Activated CD4-positive, CD25-positive, alpha-beta regulatory T cell (primary cell): ENCODE results near the gene SEC24C.
"Not testable (repeated sequence)": the region's sequence is repeated elsewhere in the genome, so short reads cannot be mapped to it uniquely, and the experiment has no call there.

Experiments used
- DNase-seq, 4 experiments: peaks; one replicate each; lab custom pipeline; 2025; lab: John Stamatoyannopoulos, UW

Gene SEC24C

GRCh38 chr10:73791871-73792400, 47.8 kb downstream of the SEC24C start:
- no peak for DNase-seq

GRCh38 chr10:73793456-73793855, 49.3 kb downstream of the SEC24C start:
- no peak for DNase-seq

GRCh38 chr10:73795491-73795890, 51.3 kb downstream of the SEC24C start:
- not testable (repeated sequence) for DNase-seq

GRCh38 chr10:73796035-73796434, 51.9 kb downstream of the SEC24C start:
- DNase-seq = not testable (repeated sequence)

DNA sequence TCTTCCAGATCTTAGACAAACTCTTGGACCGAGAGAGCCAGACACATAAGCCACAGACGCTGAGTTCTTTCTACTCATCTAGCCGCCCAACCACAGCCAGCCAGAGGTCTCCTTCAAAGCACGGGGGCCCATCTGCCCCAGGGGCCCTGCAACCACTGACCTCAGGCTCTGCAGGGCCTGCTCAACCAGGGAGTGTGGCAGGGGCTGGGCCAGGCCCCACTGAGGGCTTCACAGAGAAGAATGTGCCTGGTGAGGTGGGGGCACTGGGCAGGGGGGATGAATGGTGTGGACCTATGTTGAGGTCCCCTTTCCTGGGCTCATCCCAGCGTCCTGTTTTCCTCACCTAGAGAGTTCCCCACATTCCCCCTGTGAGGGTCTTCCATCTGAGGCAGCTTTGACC, 52.6 kb downstream of the SEC24C start:
- DNase-seq = no peak

GRCh38 chr10:73797324-73798025, 53.3 kb downstream of the SEC24C start:
- DNase-seq = no peak

DNA sequence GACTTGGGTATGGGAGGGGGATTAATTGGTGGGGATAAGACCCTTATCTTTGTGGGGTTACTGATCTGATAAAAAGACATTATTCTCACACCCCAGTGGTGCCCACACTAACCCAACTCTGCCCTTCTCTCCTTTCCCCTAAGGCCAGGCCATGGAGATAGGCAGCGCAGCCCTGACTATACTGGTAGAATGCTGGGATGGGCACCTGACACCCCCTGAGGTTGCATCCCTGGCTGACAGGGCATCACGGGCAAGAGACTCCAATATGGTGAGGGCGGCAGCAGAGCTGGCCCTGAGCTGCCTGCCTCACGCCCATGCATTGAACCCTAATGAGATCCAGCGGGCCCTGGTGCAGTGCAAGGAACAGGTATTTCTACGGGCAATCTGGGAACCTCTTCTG, 53.9 kb downstream of the SEC24C start:
- DNase-seq = no peak

DNA sequence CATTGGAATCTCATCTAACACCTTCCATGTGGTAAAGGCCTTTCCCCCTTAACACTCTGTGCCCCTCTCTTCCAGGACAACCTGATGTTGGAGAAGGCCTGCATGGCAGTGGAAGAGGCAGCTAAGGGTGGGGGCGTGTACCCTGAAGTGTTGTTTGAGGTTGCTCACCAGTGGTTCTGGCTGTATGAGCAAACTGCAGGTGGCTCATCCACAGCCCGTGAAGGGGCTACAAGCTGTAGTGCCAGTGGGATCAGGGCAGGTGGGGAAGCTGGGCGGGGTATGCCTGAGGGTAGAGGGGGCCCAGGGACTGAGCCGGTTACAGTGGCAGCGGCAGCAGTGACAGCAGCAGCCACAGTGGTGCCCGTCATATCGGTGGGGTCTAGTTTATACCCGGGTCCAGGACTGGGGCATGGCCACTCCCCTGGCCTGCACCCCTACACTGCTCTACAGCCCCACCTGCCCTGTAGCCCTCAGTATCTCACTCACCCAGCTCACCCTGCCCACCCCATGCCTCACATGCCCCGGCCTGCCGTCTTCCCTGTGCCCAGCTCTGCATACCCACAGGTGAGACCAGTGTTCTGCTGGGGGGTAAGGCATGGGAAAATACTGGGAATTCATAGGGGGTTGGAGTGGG, 54.9 kb downstream of the SEC24C start:
- DNase-seq = no peak

DNA sequence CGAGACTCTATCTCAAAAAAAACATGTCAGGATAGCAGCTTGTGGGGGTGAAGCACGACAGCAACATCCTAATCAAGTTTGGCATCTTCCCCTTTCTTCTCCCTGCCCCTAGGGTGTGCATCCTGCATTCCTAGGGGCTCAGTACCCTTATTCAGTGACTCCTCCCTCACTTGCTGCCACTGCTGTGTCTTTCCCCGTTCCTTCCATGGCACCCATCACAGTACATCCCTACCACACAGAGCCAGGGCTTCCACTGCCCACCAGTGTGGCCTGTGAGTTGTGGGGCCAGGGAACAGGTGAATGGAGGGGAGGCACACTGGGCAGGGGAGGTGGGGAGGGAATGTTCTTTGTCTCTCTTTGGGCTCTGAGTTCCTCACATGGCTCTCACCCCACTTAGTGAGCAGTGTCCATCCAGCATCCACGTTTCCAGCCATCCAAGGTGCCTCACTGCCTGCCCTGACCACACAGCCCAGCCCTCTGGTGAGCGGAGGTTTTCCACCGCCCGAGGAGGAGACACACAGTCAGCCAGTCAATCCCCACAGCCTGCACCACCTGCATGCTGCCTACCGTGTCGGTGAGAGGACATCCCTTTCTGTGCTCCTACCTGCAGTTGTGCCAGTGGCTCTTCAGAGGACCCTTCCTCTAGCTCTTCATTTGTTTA, 55.9 kb downstream of the SEC24C start:
- no peak for DNase-seq

- no peak for DNase-seq
Observed at GRCh38 chr10:73800560-73801252, 56.5 kb downstream of the SEC24C start.

DNA sequence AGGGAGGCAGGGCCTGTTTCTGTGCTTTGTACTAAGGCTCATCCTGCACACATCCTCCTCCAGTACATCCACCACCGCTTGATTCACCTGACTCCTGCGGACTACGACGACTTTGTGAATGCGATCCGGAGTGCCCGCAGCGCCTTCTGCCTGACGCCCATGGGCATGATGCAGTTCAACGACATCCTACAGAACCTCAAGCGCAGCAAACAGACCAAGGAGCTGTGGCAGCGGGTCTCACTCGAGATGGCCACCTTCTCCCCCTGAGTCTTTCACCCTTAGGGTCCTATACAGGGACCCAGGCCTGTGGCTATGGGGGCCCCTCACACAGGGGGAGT, 57.0 kb downstream of the SEC24C start:
- no peak for DNase-seq

- DNase-seq = no peak
Observed at GRCh38 chr10:73802276-73802991, 58.3 kb downstream of the SEC24C start.

GRCh38 chr10:73803680-73804286, 59.6 kb downstream of the SEC24C start:
- DNase-seq = no peak

DNA sequence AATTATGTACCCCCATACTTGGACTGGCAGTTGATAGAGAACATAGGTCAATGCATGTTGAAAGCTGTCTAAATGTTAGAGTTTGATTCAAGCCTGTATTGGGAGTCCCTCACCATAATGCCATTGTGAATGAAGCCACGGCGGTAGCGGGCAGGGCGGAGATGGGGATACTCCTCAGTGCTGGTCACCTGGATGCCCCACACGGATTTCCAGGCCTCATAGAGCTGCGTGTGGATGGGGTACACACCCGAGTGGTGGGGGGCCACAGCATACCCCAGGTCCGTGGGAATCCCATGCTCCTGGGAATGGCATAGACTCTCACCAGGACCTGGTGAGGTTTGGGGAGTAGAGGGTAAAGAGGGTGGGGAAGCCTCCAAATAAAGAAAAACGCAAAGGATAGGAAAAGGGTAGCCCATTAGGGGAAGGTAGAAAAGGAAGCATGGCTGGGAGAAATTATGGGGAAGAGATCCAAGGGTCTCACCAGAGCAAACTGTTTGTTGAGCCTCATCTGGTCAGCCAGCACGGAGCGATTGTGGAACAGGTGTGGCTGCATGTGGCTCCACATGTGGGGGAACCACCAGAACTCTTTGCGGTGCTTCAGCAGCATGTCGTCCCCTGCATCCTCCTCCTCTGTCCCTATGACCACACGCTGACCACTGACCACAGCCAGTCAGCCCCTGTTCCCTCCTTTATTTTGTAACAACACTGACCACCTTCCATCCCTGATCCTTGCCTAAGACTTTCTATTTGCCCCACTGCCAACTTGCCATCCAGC, 62.2 kb downstream of the SEC24C start:
- no peak for DNase-seq

- DNase-seq = no peak
Observed at GRCh38 chr10:73807471-73807870, 63.3 kb downstream of the SEC24C start.

- DNase-seq = no peak
Observed at GRCh38 chr10:73808021-73808815, 64.0 kb downstream of the SEC24C start.

GRCh38 chr10:73809061-73809818, 65.1 kb downstream of the SEC24C start:
- DNase-seq = no peak

DNA sequence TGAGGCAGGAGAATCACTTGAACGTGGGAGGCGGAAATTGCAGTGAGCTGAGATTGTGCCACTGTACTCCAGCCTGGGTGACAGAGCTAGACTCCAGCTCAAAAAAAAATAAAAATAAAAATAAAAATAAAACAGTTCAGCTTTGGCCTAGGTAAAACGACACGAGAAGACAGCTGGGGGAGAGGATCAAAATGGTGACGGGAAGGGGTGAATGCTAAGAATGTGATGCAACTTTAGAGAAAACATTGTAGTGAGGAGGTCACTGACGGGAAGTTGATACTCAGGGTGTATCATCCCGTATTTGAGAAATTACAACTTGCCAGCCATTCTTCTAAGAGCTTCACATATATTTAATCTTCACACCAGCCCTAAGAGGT, 66.2 kb downstream of the SEC24C start:
- DNase-seq = no peak
